Epithelial cell of proximal tubule (primary cell): Measurements from ENCODE around the gene MPPE1. TPM values are rescaled to one million over a fixed set of nuclear protein-coding genes. Genes with fewer than 3 reads are reported as not detected.

Experiments used
- DNase-seq: peaks from one replicate; pipeline ENCODE4 v3.0.0-alpha.2; 2011; ENCODE audit warnings: low read depth
- H3K4me3 ChIP-seq: 2 replicates; pipeline ENCODE4 v1.5.1; 2011; ENCODE audit warnings: low read depth, mild to moderate bottlenecking, low read length
- CTCF ChIP-seq: conservative IDR thresholded peaks from 2 replicates; pipeline ENCODE4 v1.5.1; 2012; ENCODE audit warnings: low read depth, mild to moderate bottlenecking, low read length
- total RNA-seq: library from RNA; depleted of rRNA; stranded (reverse); fragments of >200 nt; gene quantifications from 2 replicates; pipeline ENCODE4 v1.2.3, GENCODE V29; 2015

Gene MPPE1
- total RNA-seq: 15.2 and 32.5 TPM in 2 replicates

GRCh38 chr18:11908182-11909060 is at the start of gene MPPE1:
TSS of gene MPPE1 (minus strand) at chr18:11908317. CDS start at chr18:11897264, 11,053 bp downstream.
- no peak for TF ChIP-seq CTCF
- H3K4me3 ChIP-seq: peak within 1 kb of the TSS; percentile 92
- peak; percentile 12 for DNase-seq

- TF ChIP-seq CTCF: no peak
- H3K4me3 ChIP-seq: no peak overlapping the region
- no peak for DNase-seq
Measured at GRCh38 chr18:11957636-11958035, 49.5 kb upstream of the MPPE1 start.

- TF ChIP-seq CTCF: no peak
- H3K4me3 ChIP-seq: no peak overlapping the region
- no peak for DNase-seq
Measured at GRCh38 chr18:11956371-11957308, 48.5 kb upstream of the MPPE1 start.

- no peak for TF ChIP-seq CTCF
- DNase-seq: peak; percentile 72
- no peak overlapping the region for H3K4me3 ChIP-seq
Measured at GRCh38 chr18:11955239-11956029, 47.3 kb upstream of the MPPE1 start.

- H3K4me3 ChIP-seq: no peak overlapping the region
- DNase-seq: no peak
- no peak for TF ChIP-seq CTCF
Measured at GRCh38 chr18:11953113-11953512, 45.0 kb upstream of the MPPE1 start.

GRCh38 chr18:11951390-11951851 is 43.3 kb upstream of the MPPE1 start:
- TF ChIP-seq CTCF: no peak
- H3K4me3 ChIP-seq: no peak overlapping the region
- no peak for DNase-seq
